ENCODE measurements around the gene TF. TPM values are rescaled to one million over a fixed set of nuclear protein-coding genes. Genes with fewer than 3 reads are reported as not detected.

Gene TF
- polyA plus RNA-seq, 1 of the 3 experiments (the other 2 are of a cell fraction) = 0.08 TPM

GRCh38 chr3:133803469-133803868 is 57.3 kb downstream of the TF start:
- H3K27ac ChIP-seq (ENCODE audit: low read depth in 2 of 2, low read length in 1 of 2) = no peak overlapping the region
- POLR2A ChIA-PET = no interaction called here
- no peak overlapping the region for H3K4me2 ChIP-seq
- WGBS (ENCODE audit: low lambda C conversion rate) = 84% methylated on average over 5 of the region's 5 CpGs
- no peak for DNase-seq
- H3K9me3 ChIP-seq = no peaks in the 10 kb centered on the region
- H3K4me1 ChIP-seq (ENCODE audit: control insufficient read depth in 1 of 2, insufficient read depth in 2 of 2, low read depth in 1 of 2, low read length in 1 of 2) = peaks cover 0 to 6% of the 10 kb centered on the region in 2 experiments; a peak in 2 of 4 replicates
- no peak overlapping the region for H3K4me3 ChIP-seq (ENCODE audit: low read depth in 2 of 2, low read length in 1 of 2)
- peaks cover 4% of the 10 kb centered on the region for H3F3A ChIP-seq (replicated peaks; ENCODE audit: insufficient read depth)
- no peaks in the 10 kb centered on the region for H3K9me2 ChIP-seq
- no peaks in the 10 kb centered on the region for H3K27me3 ChIP-seq (ENCODE audit: insufficient read depth)
- peaks cover 9 to 10% of the 10 kb centered on the region in 2 experiments for H3K36me3 ChIP-seq (replicated peaks in 1 of 2; ENCODE audit: control insufficient read depth in 1 of 2, insufficient read depth in 2 of 2, low read length in 1 of 2)
- no peak overlapping the region for H2AFZ ChIP-seq (ENCODE audit: low read depth)
- H4K20me1 ChIP-seq (ENCODE audit: insufficient read depth) = no peaks in the 10 kb centered on the region
- CTCF ChIA-PET = interaction anchor here (1.2 kb wide), 1 partner anchor 17 kb away, joined by 3 read pairs; no protein-coding TSS in a partner anchor
- no peak for TF ChIP-seq GABPA (IDR thresholded peaks at IDR 0.05; ENCODE audit: low read depth)
- TF ChIP-seq NRF1 (IDR thresholded peaks at IDR 0.05; ENCODE audit: low read depth, low read length) = no peak
- no peak for TF ChIP-seq MEF2A (IDR thresholded peaks at IDR 0.05; ENCODE audit: borderline replicate concordance, low read depth)
- TF ChIP-seq CHD2 (IDR thresholded peaks at IDR 0.05; ENCODE audit: low read length, partially characterized antibody) = no peak
- TF ChIP-seq FOXM1 (IDR thresholded peaks at IDR 0.05; ENCODE audit: low read depth) = no peak
- no peak for TF ChIP-seq FOSL2 (IDR thresholded peaks at IDR 0.05; ENCODE audit: borderline replicate concordance, low read depth)
- TF ChIP-seq EZH2phosphoT487 (IDR thresholded peaks at IDR 0.05; ENCODE audit: borderline replicate concordance, low read depth) = no peak
- H3K79me2 ChIP-seq (ENCODE audit: insufficient read depth) = peaks cover 17% of the 10 kb centered on the region
- H3K9ac ChIP-seq = no peak overlapping the region

GRCh38 chr3:133804896-133805295 is 58.7 kb downstream of the TF start:
- H3K4me3 ChIP-seq (ENCODE audit: low read depth in 2 of 2, low read length in 1 of 2) = peak overlapping the region in 1 of 2 experiments; percentile 93; a peak in 2 of 4 replicates
- H3K9me2 ChIP-seq = no peaks in the 10 kb centered on the region
- POLR2A ChIA-PET = no interaction called here
- no peak overlapping the region; the same call in 1 of the 2 replicates for H3K4me2 ChIP-seq
- WGBS (ENCODE audit: low lambda C conversion rate) = 76% methylated on average over 4 of the region's 4 CpGs
- CTCF ChIA-PET = interaction anchor here (0.6 kb wide), 1 partner anchor 125 kb away, joined by 3 read pairs; no protein-coding TSS in a partner anchor
- H3K36me3 ChIP-seq (replicated peaks in 1 of 2; ENCODE audit: control insufficient read depth in 1 of 2, insufficient read depth in 2 of 2, low read length in 1 of 2) = peaks cover 15 to 20% of the 10 kb centered on the region in 2 experiments
- no peaks in the 10 kb centered on the region for H3K27me3 ChIP-seq (ENCODE audit: insufficient read depth)
- H2AFZ ChIP-seq (ENCODE audit: low read depth) = peak overlapping the region; percentile 97
- H4K20me1 ChIP-seq (ENCODE audit: insufficient read depth) = no peaks in the 10 kb centered on the region
- peaks cover 0 to 6% of the 10 kb centered on the region in 2 experiments; a peak in 2 of 4 replicates for H3K4me1 ChIP-seq (ENCODE audit: control insufficient read depth in 1 of 2, insufficient read depth in 2 of 2, low read depth in 1 of 2, low read length in 1 of 2)
- H3K9ac ChIP-seq = no peak overlapping the region
- no peak overlapping the region for H3K27ac ChIP-seq (ENCODE audit: low read depth in 2 of 2, low read length in 1 of 2)
- peaks cover 4% of the 10 kb centered on the region for H3F3A ChIP-seq (replicated peaks; ENCODE audit: insufficient read depth)
- H3K79me2 ChIP-seq (ENCODE audit: insufficient read depth) = peaks cover 17% of the 10 kb centered on the region
- DNase-seq = no peak
- no peaks in the 10 kb centered on the region for H3K9me3 ChIP-seq
- no peak for TF ChIP-seq RFX5 (IDR thresholded peaks at IDR 0.05; ENCODE audit: low read length)
- TF ChIP-seq CTCF (IDR thresholded peaks at IDR 0.05) = no peak
- no peak for TF ChIP-seq REST (IDR thresholded peaks at IDR 0.05; ENCODE audit: low read depth, low read length)
- TF ChIP-seq RAD21 (IDR thresholded peaks at IDR 0.05; ENCODE audit: low read length) = no peak
- TF ChIP-seq MAX (IDR thresholded peaks at IDR 0.05; ENCODE audit: low read depth) = no peak
- no peak for TF ChIP-seq TEAD4 (IDR thresholded peaks at IDR 0.05; ENCODE audit: borderline replicate concordance, insufficient read depth)
- TF ChIP-seq IRF3 (IDR thresholded peaks at IDR 0.05; ENCODE audit: low read depth, low read length) = no peak
- no peak for TF ChIP-seq EP300 (IDR thresholded peaks at IDR 0.05; ENCODE audit: borderline replicate concordance in 1 of 2, low read depth in 1 of 2, low read length in 1 of 2)
- no peak for TF ChIP-seq FOXJ3 (CRISPR knock-in tag; IDR thresholded peaks at IDR 0.05)
- no peak for TF ChIP-seq MXI1 (IDR thresholded peaks at IDR 0.05; ENCODE audit: low read depth, low read length)
- no peak for TF ChIP-seq YY1 (IDR thresholded peaks at IDR 0.05; ENCODE audit: low read depth)
- TF ChIP-seq FOXM1 (IDR thresholded peaks at IDR 0.05; ENCODE audit: low read depth) = no peak
- no peak for TF ChIP-seq RCOR1 (IDR thresholded peaks at IDR 0.05; ENCODE audit: low read length)
- TF ChIP-seq TAF1 (IDR thresholded peaks at IDR 0.05; ENCODE audit: borderline replicate concordance, low read depth, low read length) = no peak
- no peak for TF ChIP-seq EZH2phosphoT487 (IDR thresholded peaks at IDR 0.05; ENCODE audit: borderline replicate concordance, low read depth)
- no peak for TF ChIP-seq ELF1 (IDR thresholded peaks at IDR 0.05)
- no peak for TF ChIP-seq FOSL2 (IDR thresholded peaks at IDR 0.05; ENCODE audit: borderline replicate concordance, low read depth)
